HepG2 (cell line): ENCODE measurements around the gene COX5B. TPM values are rescaled to one million over a fixed set of nuclear protein-coding genes. Genes with fewer than 3 reads are reported as not detected.

Source experiments
- CBX1 ChIP-seq: IDR thresholded peaks from one replicate; pipeline ENCODE4 v1.6.1; 2016; ENCODE audit warnings: antibody characterized with exemption, low read depth
- ESRRA ChIP-seq: sonication (generic); formaldehyde crosslinking; IDR thresholded peaks from 2 replicates; pipeline ENCODE4 v1.5.1; 2020; ENCODE audit warnings: mild to moderate bottlenecking, low read depth, missing genetic modification reagents
- FOSL2 ChIP-seq: sonication (generic); formaldehyde crosslinking; IDR thresholded peaks from 2 replicates; pipeline ENCODE4 v1.4.0; 2020; ENCODE audit warnings: missing genetic modification reagents
- HNRNPH1 ChIP-seq: fragments of 200-400 bp; formaldehyde crosslinking; optimal IDR thresholded peaks from 2 replicates; pipeline ENCODE3; 2017; ENCODE audit warnings: mild to moderate bottlenecking, low read depth, low read length
- MTA3 ChIP-seq: sonication (generic); formaldehyde crosslinking; IDR thresholded peaks from 2 replicates; pipeline ENCODE4 v1.4.0; 2020; ENCODE audit warnings: missing genetic modification reagents
- MYNN ChIP-seq: sonication (generic); formaldehyde crosslinking; IDR thresholded peaks from 2 replicates; pipeline ENCODE4 v1.4.0; 2020; ENCODE audit warnings: mild to moderate bottlenecking, low read depth, missing genetic modification reagents
- NAIF1 ChIP-seq: sonication (generic); formaldehyde crosslinking; IDR thresholded peaks from 2 replicates; pipeline ENCODE4 v1.5.0; 2020; ENCODE audit warnings: mild to moderate bottlenecking, missing genetic modification reagents, borderline replicate concordance
- REPIN1 ChIP-seq: sonication (generic); formaldehyde crosslinking; IDR thresholded peaks from 2 replicates; pipeline ENCODE4 v1.8.0; 2022; ENCODE audit warnings: missing genetic modification reagents, low read depth, mild to moderate bottlenecking, borderline replicate concordance
- SETDB1 ChIP-seq: sonication (generic); formaldehyde crosslinking; IDR thresholded peaks from 2 replicates; pipeline ENCODE4 v1.5.1; 2020; ENCODE audit warnings: missing genetic modification reagents, mild to moderate bottlenecking, borderline replicate concordance
- SIX4 ChIP-seq: sonication (generic); formaldehyde crosslinking; IDR thresholded peaks from 2 replicates; pipeline ENCODE4 v1.4.0; 2020; ENCODE audit warnings: missing genetic modification reagents
- TBX3 ChIP-seq: fragments of 450-650 bp; IDR thresholded peaks from 2 replicates; pipeline ENCODE4 v1.6.1; 2017; ENCODE audit warnings: antibody characterized with exemption, mild to moderate bottlenecking, inconsistent platforms, borderline replicate concordance
- TEAD2 ChIP-seq: sonication (generic); formaldehyde crosslinking; IDR thresholded peaks from 2 replicates; pipeline ENCODE4 v1.9.0; 2021; ENCODE audit warnings: missing genetic modification reagents
- ZMYM2 ChIP-seq: sonication (generic); formaldehyde crosslinking; IDR thresholded peaks from 2 replicates; pipeline ENCODE4 v1.8.0; 2022; ENCODE audit warnings: mild to moderate bottlenecking, missing genetic modification reagents
- ZNF547 ChIP-seq: sonication (generic); formaldehyde crosslinking; IDR thresholded peaks from 2 replicates; pipeline ENCODE4 v1.5.1; 2020; ENCODE audit warnings: mild to moderate bottlenecking, missing genetic modification reagents
- ZNF615 ChIP-seq: sonication (generic); formaldehyde crosslinking; IDR thresholded peaks from 2 replicates; pipeline ENCODE4 v1.5.0; 2020; ENCODE audit warnings: mild to moderate bottlenecking, missing genetic modification reagents, borderline replicate concordance
- ZNF629 ChIP-seq: sonication (generic); formaldehyde crosslinking; conservative IDR thresholded peaks from 2 replicates; pipeline ENCODE4 v1.5.0; 2020; ENCODE audit warnings: missing genetic modification reagents
- ZNF773 ChIP-seq: sonication (generic); formaldehyde crosslinking; IDR thresholded peaks from 2 replicates; pipeline ENCODE4 v1.4.0; 2020; ENCODE audit warnings: missing genetic modification reagents, borderline replicate concordance
- ZNF891 ChIP-seq: sonication (generic); formaldehyde crosslinking; IDR thresholded peaks from 2 replicates; pipeline ENCODE4 v1.5.0; 2020; ENCODE audit warnings: mild to moderate bottlenecking, missing genetic modification reagents
- ZSCAN31 ChIP-seq: sonication (generic); formaldehyde crosslinking; IDR thresholded peaks from 2 replicates; pipeline ENCODE4 v1.5.0; 2020; ENCODE audit warnings: low read depth, mild to moderate bottlenecking, missing genetic modification reagents
- polyA plus RNA-seq, 8 experiments: library from polyadenylated mRNA; depleted of rRNA in 3 of 8; stranded (reverse) in 7 of 8; unstranded in 1 of 8; fragments of >200 nt; fragmentation: Illumina TruSeq in 4 of 8; extraction: Trizol in 4 of 8; gene quantifications; 2 replicates each; pipeline versions ENCODE4 v1.2.1 to v1.2.3, GENCODE V29; 2011 to 2016; ENCODE audit warnings: low read depth in 4 of 8, missing spikeins in 1 of 8, mixed read lengths in 1 of 8; ENCODE audit not compliant: insufficient read depth in 1 of 8
- total RNA-seq, 5 experiments: library from RNA; depleted of rRNA; stranded (reverse); fragments of >200 nt; fragmentation: Illumina TruSeq; extraction: Trizol; gene quantifications; 2 replicates each; pipeline ENCODE4 v1.2.3, GENCODE V29; 2016; ENCODE audit warnings: low read depth in 1 of 5
- TF ChIP-seq, protein P1 (sequence below): sonication (generic); formaldehyde crosslinking; IDR thresholded peaks from 2 replicates; pipeline ENCODE4 v1.5.0; 2020; ENCODE audit warnings: missing genetic modification reagents, mild to moderate bottlenecking, borderline replicate concordance
- TF ChIP-seq, protein P2 (sequence below): conservative IDR thresholded peaks from 2 replicates; pipeline ENCODE4 v1.6.1; 2018; ENCODE audit warnings: missing genetic modification reagents
- TF ChIP-seq, protein P3 (sequence below): IDR thresholded peaks from 2 replicates; pipeline ENCODE4 v1.6.1; 2018; ENCODE audit warnings: missing genetic modification reagents, mild to moderate bottlenecking, missing compliant biosample characterization
- TF ChIP-seq, protein P4 (sequence below): sonication (generic); formaldehyde crosslinking; IDR thresholded peaks from 2 replicates; pipeline ENCODE4 v1.9.0; 2022; ENCODE audit warnings: missing genetic modification reagents, mild to moderate bottlenecking, borderline replicate concordance
- TF ChIP-seq, protein P5 (sequence below): sonication (generic); formaldehyde crosslinking; IDR thresholded peaks from 2 replicates; pipeline ENCODE4 v1.4.0; 2020; ENCODE audit warnings: mild to moderate bottlenecking, low read depth, missing genetic modification reagents

The COX5B gene
- total and polyA plus RNA-seq, 2 of the 13 experiments (the other 11 are each of a cell fraction or from before 2014, with no cell fraction given) = 453 to 536 TPM

DNA sequence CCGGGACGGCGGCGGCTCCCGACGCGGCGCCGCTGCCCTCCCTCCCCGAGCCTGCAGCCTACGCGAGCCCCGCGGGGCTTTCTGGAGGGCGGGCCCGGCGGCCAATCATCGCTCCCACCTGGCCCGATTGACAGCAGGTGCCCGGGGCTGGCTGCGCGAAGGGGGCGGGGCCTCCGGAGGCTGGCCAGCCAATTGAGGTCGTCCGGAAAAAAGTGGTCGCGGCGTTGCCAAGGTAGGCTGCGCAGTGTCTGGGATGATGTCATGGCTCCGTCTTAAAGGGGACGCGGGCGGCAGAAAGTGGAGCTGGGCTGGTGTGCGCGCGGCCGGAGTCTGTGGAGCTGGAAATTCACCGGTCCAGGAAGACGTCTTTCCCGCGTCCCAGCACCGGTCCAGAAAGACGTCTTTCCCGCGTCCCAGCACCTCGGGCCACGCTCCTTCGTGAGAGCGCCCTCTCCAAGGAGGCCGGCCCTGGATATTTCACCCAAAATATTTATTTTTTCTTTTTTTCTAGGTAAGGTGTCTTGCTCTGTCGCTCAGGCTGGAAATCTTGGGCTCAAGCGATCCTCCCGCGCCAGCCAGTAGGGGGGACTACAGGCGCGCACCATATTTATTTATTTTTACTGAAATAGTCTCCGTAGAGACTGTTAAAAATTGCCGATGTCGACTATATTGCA is 18.2 kb downstream of the COX5B start, which contains the start of gene ACTR1B (continued):
- no peak for TF ChIP-seq TEAD2 (CRISPR knock-in tag)
- TF ChIP-seq MYNN (CRISPR knock-in tag) = no peak
- TF ChIP-seq, protein P1, sequence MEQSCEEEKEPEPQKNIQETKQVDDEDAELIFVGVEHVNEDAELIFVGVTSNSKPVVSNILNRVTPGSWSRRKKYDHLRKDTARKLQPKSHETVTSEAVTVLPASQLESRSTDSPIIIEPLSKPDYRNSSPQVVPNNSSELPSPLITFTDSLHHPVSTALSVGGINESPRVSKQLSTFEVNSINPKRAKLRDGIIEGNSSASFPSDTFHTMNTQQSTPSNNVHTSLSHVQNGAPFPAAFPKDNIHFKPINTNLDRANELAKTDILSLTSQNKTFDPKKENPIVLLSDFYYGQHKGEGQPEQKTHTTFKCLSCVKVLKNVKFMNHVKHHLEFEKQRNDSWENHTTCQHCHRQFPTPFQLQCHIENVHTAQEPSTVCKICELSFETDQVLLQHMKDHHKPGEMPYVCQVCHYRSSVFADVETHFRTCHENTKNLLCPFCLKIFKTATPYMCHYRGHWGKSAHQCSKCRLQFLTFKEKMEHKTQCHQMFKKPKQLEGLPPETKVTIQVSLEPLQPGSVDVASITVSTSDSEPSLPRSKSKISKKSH (CRISPR knock-in tag) = no peak
- TF ChIP-seq ZNF891 = no peak
- TF ChIP-seq ZSCAN31 (CRISPR knock-in tag) = no peak; the same call in 1 of the 2 replicates
- peak; percentile 85; the same call in 1 of the 2 replicates for TF ChIP-seq NAIF1 (CRISPR knock-in tag)
- no peak for TF ChIP-seq HNRNPH1
- TF ChIP-seq ESRRA (CRISPR knock-in tag) = no peak
- peak; percentile 47; the same call in 1 of the 2 replicates for TF ChIP-seq REPIN1
- TF ChIP-seq SETDB1 (CRISPR knock-in tag) = no peak
- TF ChIP-seq, protein P2, sequence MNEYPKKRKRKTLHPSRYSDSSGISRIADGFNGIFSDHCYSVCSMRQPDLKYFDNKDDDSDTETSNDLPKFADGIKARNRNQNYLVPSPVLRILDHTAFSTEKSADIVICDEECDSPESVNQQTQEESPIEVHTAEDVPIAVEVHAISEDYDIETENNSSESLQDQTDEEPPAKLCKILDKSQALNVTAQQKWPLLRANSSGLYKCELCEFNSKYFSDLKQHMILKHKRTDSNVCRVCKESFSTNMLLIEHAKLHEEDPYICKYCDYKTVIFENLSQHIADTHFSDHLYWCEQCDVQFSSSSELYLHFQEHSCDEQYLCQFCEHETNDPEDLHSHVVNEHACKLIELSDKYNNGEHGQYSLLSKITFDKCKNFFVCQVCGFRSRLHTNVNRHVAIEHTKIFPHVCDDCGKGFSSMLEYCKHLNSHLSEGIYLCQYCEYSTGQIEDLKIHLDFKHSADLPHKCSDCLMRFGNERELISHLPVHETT (CRISPR knock-in tag) = peak; percentile 59
- no peak for TF ChIP-seq ZNF615 (CRISPR knock-in tag)
- TF ChIP-seq ZNF629 (CRISPR knock-in tag) = 0 out of 2 replicates have a peak, but pooled peaks have one; percentile 39
- TF ChIP-seq TBX3 = peak; percentile 26; the same call in 1 of the 2 replicates
- peak; percentile 29 for TF ChIP-seq CBX1
- no peak for TF ChIP-seq ZMYM2 (CRISPR knock-in tag)
- peak; percentile 74; the same call in 1 of the 2 replicates for TF ChIP-seq FOSL2 (CRISPR knock-in tag)
- TF ChIP-seq, protein P3, sequence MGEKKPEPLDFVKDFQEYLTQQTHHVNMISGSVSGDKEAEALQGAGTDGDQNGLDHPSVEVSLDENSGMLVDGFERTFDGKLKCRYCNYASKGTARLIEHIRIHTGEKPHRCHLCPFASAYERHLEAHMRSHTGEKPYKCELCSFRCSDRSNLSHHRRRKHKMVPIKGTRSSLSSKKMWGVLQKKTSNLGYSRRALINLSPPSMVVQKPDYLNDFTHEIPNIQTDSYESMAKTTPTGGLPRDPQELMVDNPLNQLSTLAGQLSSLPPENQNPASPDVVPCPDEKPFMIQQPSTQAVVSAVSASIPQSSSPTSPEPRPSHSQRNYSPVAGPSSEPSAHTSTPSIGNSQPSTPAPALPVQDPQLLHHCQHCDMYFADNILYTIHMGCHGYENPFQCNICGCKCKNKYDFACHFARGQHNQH (CRISPR knock-in tag) = peak; percentile 76
- no peak for TF ChIP-seq ZNF547 (CRISPR knock-in tag)
- TF ChIP-seq SIX4 (CRISPR knock-in tag) = peak; percentile 16; the same call in 1 of the 2 replicates
- TF ChIP-seq, protein P4, sequence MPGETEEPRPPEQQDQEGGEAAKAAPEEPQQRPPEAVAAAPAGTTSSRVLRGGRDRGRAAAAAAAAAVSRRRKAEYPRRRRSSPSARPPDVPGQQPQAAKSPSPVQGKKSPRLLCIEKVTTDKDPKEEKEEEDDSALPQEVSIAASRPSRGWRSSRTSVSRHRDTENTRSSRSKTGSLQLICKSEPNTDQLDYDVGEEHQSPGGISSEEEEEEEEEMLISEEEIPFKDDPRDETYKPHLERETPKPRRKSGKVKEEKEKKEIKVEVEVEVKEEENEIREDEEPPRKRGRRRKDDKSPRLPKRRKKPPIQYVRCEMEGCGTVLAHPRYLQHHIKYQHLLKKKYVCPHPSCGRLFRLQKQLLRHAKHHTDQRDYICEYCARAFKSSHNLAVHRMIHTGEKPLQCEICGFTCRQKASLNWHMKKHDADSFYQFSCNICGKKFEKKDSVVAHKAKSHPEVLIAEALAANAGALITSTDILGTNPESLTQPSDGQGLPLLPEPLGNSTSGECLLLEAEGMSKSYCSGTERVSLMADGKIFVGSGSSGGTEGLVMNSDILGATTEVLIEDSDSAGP (CRISPR knock-in tag) = peak; percentile 100
- TF ChIP-seq ZNF773 (CRISPR knock-in tag) = 0 out of 2 replicates have a peak, but pooled peaks have one; percentile 80
- no peak for TF ChIP-seq MTA3 (CRISPR knock-in tag)
- TF ChIP-seq, protein P5, sequence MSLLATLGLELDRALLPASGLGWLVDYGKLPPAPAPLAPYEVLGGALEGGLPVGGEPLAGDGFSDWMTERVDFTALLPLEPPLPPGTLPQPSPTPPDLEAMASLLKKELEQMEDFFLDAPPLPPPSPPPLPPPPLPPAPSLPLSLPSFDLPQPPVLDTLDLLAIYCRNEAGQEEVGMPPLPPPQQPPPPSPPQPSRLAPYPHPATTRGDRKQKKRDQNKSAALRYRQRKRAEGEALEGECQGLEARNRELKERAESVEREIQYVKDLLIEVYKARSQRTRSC (CRISPR knock-in tag) = no peak
